GM21786 (cell line): Measurements from ENCODE around the gene ADGRG6.
A peak's percentile ranks its signal among the peaks of the same experiment; 100 is the strongest.

ENCODE experiments used
- ATAC-seq: cut with Tn5 transposase; IDR thresholded peaks from one replicate; pipeline ENCODE4 v1.9.1; 2021; ENCODE audit not compliant: unreplicated experiment

The ADGRG6 gene

GRCh38 chr6:142474531-142475289, 172.9 kb downstream of the ADGRG6 start:
- ATAC-seq = peak; percentile 49

GRCh38 chr6:142476452-142476851, 174.6 kb downstream of the ADGRG6 start:
- no peak for ATAC-seq

- peak; percentile 43 for ATAC-seq
Measured at GRCh38 chr6:142478117-142478516, 176.3 kb downstream of the ADGRG6 start.

- no peak for ATAC-seq
Measured at GRCh38 chr6:142481466-142481865, 179.7 kb downstream of the ADGRG6 start.

- ATAC-seq = no peak
Measured at GRCh38 chr6:142482249-142482648, 180.4 kb downstream of the ADGRG6 start.

- ATAC-seq = no peak
Measured at GRCh38 chr6:142482974-142483373, 181.2 kb downstream of the ADGRG6 start.

GRCh38 chr6:142485256-142485655, 183.4 kb downstream of the ADGRG6 start:
- no peak for ATAC-seq

GRCh38 chr6:142489722-142490610, 188.2 kb downstream of the ADGRG6 start:
- ATAC-seq = no peak
